ENCODE results near the gene TAOK3.

DNA sequence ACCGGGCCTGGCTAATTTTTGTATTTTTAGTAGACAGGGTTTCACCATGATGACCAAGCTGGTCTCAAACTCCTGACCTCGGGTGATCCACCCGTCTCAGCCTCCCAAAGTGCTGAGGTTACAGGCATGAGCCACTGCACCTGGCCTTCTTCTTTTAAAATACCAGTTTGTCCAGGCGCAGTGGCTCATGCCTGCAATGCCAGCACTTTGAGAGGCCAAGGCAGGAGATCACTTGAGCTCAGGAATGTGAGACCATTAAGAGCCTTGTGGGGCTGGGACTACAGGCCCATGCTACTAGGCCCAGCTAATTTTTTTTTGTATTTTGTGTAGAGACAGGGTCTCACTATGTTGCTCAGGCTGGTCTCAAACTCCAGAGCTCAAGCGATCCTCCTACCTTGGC lies 244.8 kb downstream of the TAOK3 start:
- TF ChIP-seq, protein P1, sequence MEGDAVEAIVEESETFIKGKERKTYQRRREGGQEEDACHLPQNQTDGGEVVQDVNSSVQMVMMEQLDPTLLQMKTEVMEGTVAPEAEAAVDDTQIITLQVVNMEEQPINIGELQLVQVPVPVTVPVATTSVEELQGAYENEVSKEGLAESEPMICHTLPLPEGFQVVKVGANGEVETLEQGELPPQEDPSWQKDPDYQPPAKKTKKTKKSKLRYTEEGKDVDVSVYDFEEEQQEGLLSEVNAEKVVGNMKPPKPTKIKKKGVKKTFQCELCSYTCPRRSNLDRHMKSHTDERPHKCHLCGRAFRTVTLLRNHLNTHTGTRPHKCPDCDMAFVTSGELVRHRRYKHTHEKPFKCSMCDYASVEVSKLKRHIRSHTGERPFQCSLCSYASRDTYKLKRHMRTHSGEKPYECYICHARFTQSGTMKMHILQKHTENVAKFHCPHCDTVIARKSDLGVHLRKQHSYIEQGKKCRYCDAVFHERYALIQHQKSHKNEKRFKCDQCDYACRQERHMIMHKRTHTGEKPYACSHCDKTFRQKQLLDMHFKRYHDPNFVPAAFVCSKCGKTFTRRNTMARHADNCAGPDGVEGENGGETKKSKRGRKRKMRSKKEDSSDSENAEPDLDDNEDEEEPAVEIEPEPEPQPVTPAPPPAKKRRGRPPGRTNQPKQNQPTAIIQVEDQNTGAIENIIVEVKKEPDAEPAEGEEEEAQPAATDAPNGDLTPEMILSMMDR (IDR thresholded peaks at IDR 0.05) = no peak
- no peak for TF ChIP-seq POLR2AphosphoS5 (IDR thresholded peaks at IDR 0.05)
- no peak for TF ChIP-seq POLR2A (IDR thresholded peaks at IDR 0.05)
- no peak for TF ChIP-seq EP300 (IDR thresholded peaks at IDR 0.05)

Data from stomach (tissue), 4 donors.